Fibroblast of skin of right biceps (primary cell): ENCODE results near the gene SAAL1.
"Not testable (repeated sequence)": the region's sequence is repeated elsewhere in the genome, so short reads cannot be mapped to it uniquely, and the experiment has no call there.

Source experiments
- DNase-seq: peaks from one replicate; pipeline ENCODE4 v3.0.0-alpha.2; 2013

The SAAL1 gene, protein sequence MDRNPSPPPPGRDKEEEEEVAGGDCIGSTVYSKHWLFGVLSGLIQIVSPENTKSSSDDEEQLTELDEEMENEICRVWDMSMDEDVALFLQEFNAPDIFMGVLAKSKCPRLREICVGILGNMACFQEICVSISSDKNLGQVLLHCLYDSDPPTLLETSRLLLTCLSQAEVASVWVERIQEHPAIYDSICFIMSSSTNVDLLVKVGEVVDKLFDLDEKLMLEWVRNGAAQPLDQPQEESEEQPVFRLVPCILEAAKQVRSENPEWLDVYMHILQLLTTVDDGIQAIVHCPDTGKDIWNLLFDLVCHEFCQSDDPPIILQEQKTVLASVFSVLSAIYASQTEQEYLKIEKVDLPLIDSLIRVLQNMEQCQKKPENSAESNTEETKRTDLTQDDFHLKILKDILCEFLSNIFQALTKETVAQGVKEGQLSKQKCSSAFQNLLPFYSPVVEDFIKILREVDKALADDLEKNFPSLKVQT

DNA sequence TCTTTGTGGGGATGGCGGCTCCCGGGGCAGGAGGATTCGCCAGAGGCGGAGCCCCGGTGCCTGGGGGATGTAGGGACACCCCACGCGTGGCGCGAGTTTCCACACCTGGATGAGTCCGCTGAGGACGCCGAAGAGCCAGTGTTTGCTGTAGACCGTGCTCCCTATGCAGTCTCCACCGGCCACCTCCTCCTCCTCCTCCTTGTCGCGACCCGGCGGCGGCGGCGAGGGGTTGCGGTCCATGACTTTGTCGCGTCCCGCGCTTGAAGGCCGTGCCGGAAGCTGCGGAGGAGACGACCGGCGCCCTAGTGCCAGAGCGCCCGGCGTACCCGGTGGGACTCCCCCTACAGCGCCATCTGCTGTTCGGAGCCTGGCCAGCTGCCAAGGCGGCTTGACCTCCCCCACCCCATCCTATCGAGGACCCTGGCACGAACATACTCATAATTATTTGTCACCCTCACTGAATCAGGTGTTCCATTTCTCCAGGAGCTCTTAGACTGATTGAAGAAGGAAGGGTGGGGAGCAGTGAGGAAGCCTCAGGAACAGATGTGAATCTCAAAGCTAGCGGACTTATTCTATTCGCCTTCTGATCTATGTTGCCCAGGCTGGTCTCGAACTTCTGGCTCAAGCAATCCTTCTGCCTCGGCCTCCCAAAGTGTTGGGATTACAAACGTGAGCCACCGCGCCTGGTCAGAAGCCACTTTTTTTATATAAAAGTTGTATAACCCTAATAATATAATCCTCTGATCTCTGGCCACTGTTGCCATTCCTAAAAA is at the start of gene SAAL1:
Gene SAAL1, minus strand, starts transcription at position 281 of the 773 bp plus-strand sequence. Its CDS starts 41 bp downstream, at position 240.
- DNase-seq = peak; percentile 87

DNA sequence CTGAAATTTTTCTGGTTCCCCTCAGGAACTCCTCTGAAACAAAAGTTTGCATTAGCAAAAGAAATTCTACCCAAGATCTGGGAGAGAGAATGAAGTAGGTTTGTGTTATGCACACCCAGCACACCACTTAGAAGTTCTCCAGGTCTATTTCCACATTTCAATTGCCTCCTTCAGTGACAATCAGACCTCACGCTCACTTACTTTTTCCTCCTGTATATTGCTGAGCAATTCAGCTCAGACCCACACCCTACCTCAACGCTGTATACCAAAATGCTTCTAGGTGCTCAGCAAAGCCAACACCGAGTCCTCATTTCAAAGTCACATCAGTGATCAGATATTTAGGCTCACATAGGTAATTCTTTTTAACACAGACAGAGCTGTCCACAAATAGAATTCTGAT is 45.7 kb upstream of the SAAL1 start:
- no peak for DNase-seq

- DNase-seq = no peak
Observed at GRCh38 chr11:18145837-18146236, 40.0 kb upstream of the SAAL1 start.

DNA sequence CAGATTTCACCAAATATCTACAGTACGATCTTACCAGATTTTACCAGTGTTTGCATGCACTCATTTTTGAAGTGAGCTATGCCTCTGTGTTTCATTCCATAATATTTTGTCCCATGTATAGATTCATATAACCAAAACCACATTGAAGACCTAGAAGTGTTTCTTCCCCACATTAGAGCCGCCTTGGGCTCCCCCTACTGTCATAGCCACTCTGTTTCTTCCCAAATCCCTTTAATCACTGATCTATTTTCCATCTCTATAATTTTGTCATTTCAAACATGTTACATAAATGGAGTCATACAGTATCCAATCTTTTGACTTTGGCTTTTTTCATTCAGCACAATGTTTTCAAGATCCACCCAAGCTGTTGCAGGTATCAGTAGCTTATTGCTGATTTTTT is 39.1 kb upstream of the SAAL1 start:
- no peak for DNase-seq

DNA sequence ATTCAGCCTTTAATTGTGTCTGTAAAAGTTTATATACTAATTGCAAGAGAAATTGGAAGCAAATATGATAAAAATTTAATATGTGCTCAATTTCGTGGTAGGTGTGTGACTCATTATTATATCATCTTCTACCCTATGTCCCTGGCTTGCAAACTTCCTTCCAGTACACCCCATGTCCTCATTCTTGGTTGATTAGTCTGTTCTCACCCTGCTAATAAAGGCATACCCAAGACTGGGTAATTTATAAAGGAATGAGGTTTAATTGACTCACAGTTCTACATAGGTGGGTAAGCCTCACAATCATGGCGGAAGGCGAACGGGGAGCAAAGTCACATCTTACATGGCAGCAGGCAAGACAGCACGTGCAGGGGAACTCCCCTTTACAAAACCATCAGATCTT is 38.4 kb upstream of the SAAL1 start:
- DNase-seq = peak; percentile 31

GRCh38 chr11:18140145-18140544 is 34.3 kb upstream of the SAAL1 start:
- no peak for DNase-seq

- no peak for DNase-seq
Observed at GRCh38 chr11:18137186-18137800, 31.4 kb upstream of the SAAL1 start.

DNA sequence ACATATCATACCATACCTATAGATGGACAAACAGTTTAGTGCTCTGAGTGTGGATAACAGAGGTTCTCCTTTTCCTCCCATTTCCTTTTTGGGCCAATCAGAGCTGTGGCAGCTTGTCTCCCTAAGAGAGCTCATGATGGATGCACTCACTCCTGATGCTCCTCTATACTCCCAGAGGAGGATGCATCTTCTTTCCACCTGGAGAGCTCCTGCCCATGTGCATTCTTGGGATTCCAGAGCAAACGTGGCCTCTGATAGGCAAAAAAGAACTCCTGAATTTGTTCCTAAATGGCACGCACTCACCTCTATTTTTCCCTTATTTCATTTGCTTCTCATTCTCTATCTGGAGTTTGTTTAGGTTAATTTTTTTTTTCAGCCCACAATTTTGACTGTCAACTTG is 29.4 kb upstream of the SAAL1 start:
- DNase-seq = no peak

- no peak for DNase-seq
Observed at GRCh38 chr11:18132341-18132740, 26.5 kb upstream of the SAAL1 start, which contains the start of gene MRGPRX3. Gene MRGPRX3, plus strand, starts transcription at chr11:18132571. Its CDS starts 4,632 bp downstream, at chr11:18137203.

- not testable (repeated sequence) for DNase-seq
Observed at GRCh38 chr11:18131115-18131514, 25.2 kb upstream of the SAAL1 start.

- not testable (repeated sequence) for DNase-seq
Observed at GRCh38 chr11:18121331-18121828, 15.5 kb upstream of the SAAL1 start.

GRCh38 chr11:18115360-18116127 is 9.7 kb upstream of the SAAL1 start:
- peak; percentile 44 for DNase-seq

- no peak for DNase-seq
Observed at GRCh38 chr11:18111005-18111404, 5.1 kb upstream of the SAAL1 start.

- DNase-seq = no peak
Observed at GRCh38 chr11:18108254-18108653, 2.4 kb upstream of the SAAL1 start.

- DNase-seq = peak; percentile 53
Observed at GRCh38 chr11:18106688-18107087, 806 bp upstream of the SAAL1 start.

DNA sequence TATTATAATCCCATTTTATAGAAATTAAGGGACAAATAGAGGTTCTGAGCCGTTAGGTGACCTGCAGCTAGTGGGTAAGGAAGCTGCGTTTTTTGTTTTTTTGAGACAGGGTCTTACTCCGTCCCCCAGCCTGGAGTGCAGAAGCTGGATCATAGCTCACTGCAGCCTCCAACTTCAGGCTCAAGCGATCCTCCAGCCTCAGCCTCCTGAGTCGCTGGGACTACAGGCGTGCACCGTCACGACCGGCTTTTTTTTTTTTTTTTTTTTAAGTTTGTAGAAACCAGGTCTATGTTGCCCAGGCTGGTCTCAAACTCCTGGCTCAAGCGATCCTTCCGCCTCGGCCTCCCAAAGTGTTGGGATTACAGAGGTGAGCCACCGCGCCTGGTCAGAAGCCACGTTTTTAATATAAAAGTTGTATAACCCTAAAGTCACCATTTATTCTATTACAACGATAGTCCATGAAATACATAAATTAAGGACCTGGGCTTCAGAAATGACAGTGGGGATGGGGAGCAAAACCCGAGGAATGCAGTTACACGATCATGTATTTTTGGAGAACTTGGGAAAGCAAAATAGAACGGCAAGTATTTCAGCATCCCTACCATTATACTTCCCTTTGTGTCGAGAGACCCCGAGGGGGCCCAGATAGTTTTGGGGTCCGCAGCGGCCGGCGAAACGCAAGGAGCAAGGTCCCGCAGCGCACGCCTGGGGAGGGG is 638 bp downstream of the SAAL1 start:
- DNase-seq = no peak

GRCh38 chr11:18100926-18101656 is 4.8 kb downstream of the SAAL1 start:
- DNase-seq = no peak

GRCh38 chr11:18093959-18094358 is 11.9 kb downstream of the SAAL1 start:
- DNase-seq = no peak

DNA sequence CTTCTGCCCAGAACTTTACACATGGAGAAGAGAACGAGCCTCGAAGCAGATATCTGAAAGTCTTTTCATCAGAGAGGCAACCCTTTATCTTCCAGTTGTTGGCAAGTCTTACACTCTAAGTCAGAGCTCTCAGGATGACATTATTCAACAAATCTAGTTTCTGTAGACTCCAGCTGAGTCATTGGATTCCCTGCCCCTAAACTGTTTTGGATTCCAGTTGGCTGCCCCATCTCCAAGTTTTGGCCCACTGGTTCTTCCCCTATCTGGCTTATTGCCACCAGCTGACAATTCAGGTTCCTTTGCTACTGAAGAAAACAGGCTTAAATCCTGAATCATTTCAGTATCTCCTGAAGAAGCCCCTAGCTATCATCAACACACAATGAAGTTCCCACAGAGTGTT is 14.2 kb downstream of the SAAL1 start:
- DNase-seq = peak; percentile 33

DNA sequence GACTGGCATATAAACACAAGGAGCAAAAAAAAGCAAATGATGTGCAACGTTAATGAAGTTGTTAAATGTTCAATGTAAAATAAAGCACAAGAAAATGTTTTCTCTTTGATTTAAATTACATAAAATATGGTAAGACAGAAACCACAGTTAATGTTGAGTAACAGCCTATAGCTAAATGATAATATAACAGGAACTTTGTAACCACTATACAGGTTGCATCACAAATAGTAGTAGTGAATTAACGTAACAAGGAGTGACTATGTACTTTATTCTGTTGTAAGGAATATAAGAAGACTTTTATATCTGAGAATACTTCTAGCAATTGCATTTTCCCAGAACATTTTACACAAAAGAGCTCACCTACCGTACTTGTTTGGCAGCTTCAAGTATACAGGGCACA is 16.9 kb downstream of the SAAL1 start:
- no peak for DNase-seq

DNA sequence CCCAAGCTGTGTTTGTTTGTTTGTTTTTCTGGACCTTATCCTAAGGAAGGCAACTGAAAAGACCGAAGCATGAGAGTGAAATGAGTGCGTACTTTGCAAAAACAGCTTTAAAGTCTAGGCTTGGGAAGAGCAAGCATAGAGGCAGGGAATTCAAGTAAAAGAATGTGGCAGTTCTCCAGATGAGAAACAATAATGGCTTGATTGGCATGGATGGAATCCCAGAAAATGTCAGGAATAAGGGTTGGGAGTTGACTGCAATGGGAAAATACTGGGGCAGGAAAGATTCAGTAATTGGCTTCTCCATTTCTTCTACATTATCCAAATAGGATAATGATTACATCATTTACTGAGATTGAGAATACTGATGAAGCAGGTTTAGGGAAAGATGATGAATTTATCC is 17.5 kb downstream of the SAAL1 start:
- peak; percentile 31 for DNase-seq
